ENCODE measurements around the gene KLK8.

- no peak for TF ChIP-seq EZH2 (IDR thresholded peaks at IDR 0.05; ENCODE audit: borderline replicate concordance, low read length)
- no peak for TF ChIP-seq CTCF (IDR thresholded peaks at IDR 0.05; ENCODE audit: low read length)
These were observed 38.0 kb downstream of the KLK8 start for GRCh38 chr19:50963381-50963780.

Measured in OCI-LY1 (cell line).